ENCODE measurements around the gene USH2A.

- TF ChIP-seq CTCF (conservative IDR thresholded peaks at IDR 0.05; ENCODE audit: low read length) = no peak
- no peak for TF ChIP-seq EZH2phosphoT487 (IDR thresholded peaks at IDR 0.05; ENCODE audit: borderline replicate concordance)
These were observed 744.0 kb downstream of the USH2A start for GRCh38 chr1:215679231-215679630.
